Right cardiac atrium (tissue), 5 donors: ENCODE measurements around the gene EFNA5. TPM values are rescaled to one million over a fixed set of nuclear protein-coding genes. Genes with fewer than 3 reads are reported as not detected.

Source experiments
- ATAC-seq, 2 donors: fragments of 200-7000 bp; cut with Tn5 transposase; one replicate each; pipeline versions ENCODE4 v1.8.0 to v1.9.1; 2020; ENCODE audit warnings: moderate library complexity in 2 of 2, mild to moderate bottlenecking in 1 of 2
- DNase-seq, 3 donors: peaks; one replicate each; pipeline ENCODE4 v3.0.0-alpha.2; 2020
- H3K27ac ChIP-seq: one replicate; pipeline ENCODE4 v1.5.1; 2013; ENCODE audit warnings: mild to moderate bottlenecking, low read length, control low read depth, moderate library complexity
- H3K27me3 ChIP-seq: one replicate; pipeline ENCODE4 v1.6.1; 2013; ENCODE audit not compliant: control insufficient read depth, insufficient read depth
- H3K4me1 ChIP-seq: one replicate; pipeline ENCODE4 v1.6.1; 2013; ENCODE audit warnings: low read length; ENCODE audit not compliant: control insufficient read depth, insufficient read depth
- H3K4me3 ChIP-seq: one replicate; pipeline ENCODE4 v1.5.1; 2013; ENCODE audit warnings: low read length, control low read depth
- H3K9me3 ChIP-seq: one replicate; pipeline ENCODE4 v1.6.1; 2013; ENCODE audit warnings: low read length; ENCODE audit not compliant: control insufficient read depth
- WGBS: extraction: QIAGEN DNeasy Blood & Tissue Kit; methylation state at CpG from one replicate; pipeline ENCODE4 v1.1.7; 2013; 5-methylcytosine and 5-hydroxymethylcytosine counted together
- intact Hi-C, 4 donors: fragments of 100-400 bp; cut with DNase I; formaldehyde crosslinking; loops; one replicate each; pipeline versions ENCODE4 v1.11.0 to v1.14.0; 2022 to 2023
- polyA plus RNA-seq: library from polyadenylated mRNA; stranded (reverse); fragments of 200-250 nt; gene quantifications from one replicate; pipeline ENCODE4 v1.2.3, GENCODE V29; 2013
- total RNA-seq, 4 donors: library from RNA; stranded (reverse); fragmentation: NEBNext Ultra II Directional; extraction: Animal tissue kit (Norgen Biotek cat#: 25700); gene quantifications; one replicate each; pipeline ENCODE4 v1.2.1, GENCODE V29; 2021
- donor health status: healthy with polysubstance abuse.
- donor health status: DM: no; HTN: yes; CAD: no.
- donor health status: DM: no; HTN: no; CAD: no.
- donor health status: DM: no; HTN: yes; CAD: no; lungs with severe emphysema.
- donor health status: DM: yes; HTN: yes; CAD: no.

EFNA5 gene
- total and polyA plus RNA-seq, 5 donors: 4.5 to 26.4 (median 21.8) TPM

GRCh38 chr5:107578051-107578635 is 92.6 kb downstream of the EFNA5 start:
- Histone ChIP-seq H3K4me3 (no peak overlapping the region), H3K27me3 (no peaks in the 10 kb centered on the region), H3K9me3 (no peaks in the 10 kb centered on the region), H3K27ac (no peak overlapping the region), H3K4me1 (peaks cover 8% of the 10 kb centered on the region)
- intact Hi-C loops: no loop called here
- 69% methylated on average over 4 of the region's 4 CpGs for WGBS
- peak; percentile 36 to 62 for ATAC-seq
- DNase-seq: peak; percentile 39 to 61 (median 58)

DNA sequence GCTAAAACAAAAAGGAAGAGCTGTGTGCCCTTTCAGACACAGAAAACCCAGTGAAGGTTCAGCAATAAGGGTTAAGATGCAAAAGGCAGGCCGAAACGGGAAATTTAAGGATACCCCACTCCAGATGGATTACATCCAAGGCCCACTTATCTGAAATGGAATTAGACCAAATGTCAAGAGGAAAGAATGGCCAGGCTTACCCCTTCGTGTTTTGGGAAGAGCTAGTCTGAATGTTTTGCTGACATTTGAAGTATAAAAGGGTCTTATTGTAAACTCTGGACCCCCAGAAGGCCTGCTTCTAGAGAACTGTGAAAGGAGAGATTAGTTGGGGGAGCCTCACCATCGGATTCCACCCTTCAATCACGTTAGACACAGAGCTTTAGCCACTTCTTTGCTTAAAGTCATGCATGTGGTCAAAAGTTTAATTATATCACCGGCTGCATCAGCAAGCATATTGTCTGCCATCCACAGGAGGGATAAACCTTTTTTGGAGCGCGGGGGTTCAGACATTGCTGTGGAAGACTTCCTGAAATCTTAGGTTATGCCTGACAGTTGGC is 93.3 kb downstream of the EFNA5 start:
- peaks cover 12% of the 10 kb centered on the region for H3K4me1 ChIP-seq
- no peak for ATAC-seq
- 47% methylated on average over 8 of the region's 8 CpGs for WGBS
- no peaks in the 10 kb centered on the region for H3K27me3 ChIP-seq
- H3K9me3 ChIP-seq: no peaks in the 10 kb centered on the region
- intact Hi-C loops: no loop called here
- no peak overlapping the region for H3K27ac ChIP-seq
- no peak overlapping the region for H3K4me3 ChIP-seq
- DNase-seq: no peak

GRCh38 chr5:107576736-107577393 is 93.9 kb downstream of the EFNA5 start:
- Histone ChIP-seq H3K27me3 (no peaks in the 10 kb centered on the region), H3K4me3 (no peak overlapping the region), H3K27ac (no peak overlapping the region), H3K4me1 (peaks cover 12% of the 10 kb centered on the region), H3K9me3 (no peaks in the 10 kb centered on the region)
- no peak for ATAC-seq
- intact Hi-C loops: no loop called here
- 68% methylated on average over 3 of the region's 3 CpGs for WGBS
- DNase-seq: no peak

DNA sequence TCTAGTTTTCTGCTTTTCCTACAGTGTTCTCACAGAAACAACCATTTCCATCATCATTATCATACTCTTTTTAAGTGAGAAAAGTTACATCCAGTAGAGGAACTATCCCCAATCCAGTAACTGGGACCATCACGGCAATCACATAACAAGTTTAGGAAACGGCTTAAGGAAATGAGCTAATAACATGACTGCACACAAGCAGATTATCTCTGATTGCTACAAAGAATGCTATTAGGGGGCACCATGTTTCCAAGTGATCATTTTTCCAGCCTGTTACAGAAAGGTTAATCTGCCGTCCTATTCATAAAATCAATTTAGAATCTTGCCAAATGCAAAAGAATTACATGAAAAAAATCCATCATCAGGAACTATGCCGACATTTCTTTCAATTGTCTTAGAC is 94.6 kb downstream of the EFNA5 start:
- intact Hi-C loops: no loop called here
- 63% methylated on average over 4 of the region's 4 CpGs for WGBS

GRCh38 chr5:107574287-107574686 is 96.5 kb downstream of the EFNA5 start:
- no peak for DNase-seq
- Histone ChIP-seq H3K9me3 (no peaks in the 10 kb centered on the region), H3K27me3 (no peaks in the 10 kb centered on the region), H3K4me1 (peaks cover 12% of the 10 kb centered on the region), H3K27ac (no peak overlapping the region), H3K4me3 (no peak overlapping the region)
- 88% methylated on average over 1 of the region's 1 CpG for WGBS
- intact Hi-C loops: no loop called here
- no peak for ATAC-seq

More for the DNA sequence above, 94.6 kb downstream of the EFNA5 start:
- ATAC-seq: no peak
- Histone ChIP-seq H3K4me3 (no peak overlapping the region), H3K27ac (no peak overlapping the region), H3K27me3 (no peaks in the 10 kb centered on the region), H3K9me3 (no peaks in the 10 kb centered on the region), H3K4me1 (peaks cover 12% of the 10 kb centered on the region)
- no peak for DNase-seq

GRCh38 chr5:107572715-107573368 is 97.9 kb downstream of the EFNA5 start:
- Histone ChIP-seq H3K4me1 (peaks cover 12% of the 10 kb centered on the region), H3K27me3 (no peaks in the 10 kb centered on the region), H3K9me3 (no peaks in the 10 kb centered on the region), H3K4me3 (no peak overlapping the region), H3K27ac (no peak overlapping the region)
- WGBS: 62% methylated on average over 8 of the region's 8 CpGs
- ATAC-seq (no peak), DNase-seq (no peak)
- intact Hi-C loops: no loop called here

GRCh38 chr5:107571621-107572536 is 98.9 kb downstream of the EFNA5 start:
- Histone ChIP-seq H3K4me3 (peak overlapping the region; percentile 67), H3K27me3 (no peaks in the 10 kb centered on the region), H3K4me1 (peaks cover 4% of the 10 kb centered on the region), H3K9me3 (no peaks in the 10 kb centered on the region), H3K27ac (peak overlapping the region; percentile 92)
- ATAC-seq: peak; percentile 95 to 96
- 3% methylated on average over 26 of the region's 26 CpGs for WGBS
- intact Hi-C loops: no loop called here
- DNase-seq: peak; percentile 91 to 97 (median 96)

- WGBS: 34% methylated on average over 14 of the region's 14 CpGs
- Histone ChIP-seq H3K9me3 (no peaks in the 10 kb centered on the region), H3K4me1 (peaks cover 4% of the 10 kb centered on the region), H3K27ac (peak overlapping the region; percentile 92), H3K27me3 (no peaks in the 10 kb centered on the region), H3K4me3 (no peak overlapping the region)
- intact Hi-C loops: no loop called here
- DNase-seq (peak in 1 of 3 donors; percentile 42), ATAC-seq (peak; percentile 18 to 30)
Observed at GRCh38 chr5:107570805-107571531, 99.8 kb downstream of the EFNA5 start.

- no peaks in the 10 kb centered on the region for H3K9me3 ChIP-seq
- H3K4me3 ChIP-seq: no peak overlapping the region
- no peaks in the 10 kb centered on the region for H3K27me3 ChIP-seq
- WGBS: 89% methylated on average over 4 of the region's 4 CpGs
- ATAC-seq (no peak), DNase-seq (no peak)
- intact Hi-C loops: no loop called here
- peaks cover 4% of the 10 kb centered on the region for H3K4me1 ChIP-seq
- H3K27ac ChIP-seq: no peak overlapping the region
Observed at GRCh38 chr5:107570181-107570580, 100.6 kb downstream of the EFNA5 start.
